WTC11 (cell line): ENCODE results near the gene PMP22.

Experiments
- CBFB ChIP-seq: sonication (generic); formaldehyde crosslinking; IDR thresholded peaks from 2 replicates; pipeline ENCODE4 v1.8.1; 2022; ENCODE audit warnings: mild to moderate bottlenecking, low read depth, missing genetic modification reagents
- CREB1 ChIP-seq: sonication (generic); formaldehyde crosslinking; IDR thresholded peaks from 2 replicates; pipeline ENCODE4 v1.8.0; 2023; ENCODE audit warnings: mild to moderate bottlenecking, missing genetic modification reagents
- ETV6 ChIP-seq: sonication (generic); formaldehyde crosslinking; IDR thresholded peaks from 2 replicates; pipeline ENCODE4 v1.8.1; 2022; ENCODE audit warnings: mild to moderate bottlenecking, missing genetic modification reagents
- IRF2 ChIP-seq: sonication (generic); formaldehyde crosslinking; IDR thresholded peaks from 2 replicates; pipeline ENCODE4 v1.8.0; 2022; ENCODE audit warnings: low read depth, missing genetic modification reagents, borderline replicate concordance
- RELA ChIP-seq: sonication (generic); formaldehyde crosslinking; IDR thresholded peaks from 2 replicates; pipeline ENCODE4 v1.8.1; 2022; ENCODE audit warnings: missing genetic modification reagents, mild to moderate bottlenecking, borderline replicate concordance
- TP53 ChIP-seq: sonication (generic); formaldehyde crosslinking; IDR thresholded peaks from 2 replicates; pipeline ENCODE4 v1.8.1; 2023; ENCODE audit warnings: mild to moderate bottlenecking, missing genetic modification reagents
- TF ChIP-seq, protein P1 (sequence below): fragments of 250-450 bp; sonication (Bioruptor Pico); IDR thresholded peaks from 2 replicates; pipeline ENCODE4 v1.9.0; 2021; ENCODE audit warnings: mild to moderate bottlenecking
- TF ChIP-seq, protein P2 (sequence below): fragments of 200-600 bp; IDR thresholded peaks from 2 replicates; pipeline ENCODE4 v1.8.0; 2022; ENCODE audit warnings: antibody characterized with exemption
- TF ChIP-seq, protein P3 (sequence below): sonication (generic); formaldehyde crosslinking; conservative IDR thresholded peaks from 2 replicates; pipeline ENCODE4 v1.8.1; 2022; ENCODE audit warnings: mild to moderate bottlenecking, missing genetic modification reagents
- TF ChIP-seq, protein P4 (sequence below): sonication (generic); formaldehyde crosslinking; IDR thresholded peaks from 2 replicates; pipeline ENCODE4 v1.8.0; 2022; ENCODE audit warnings: mild to moderate bottlenecking, missing genetic modification reagents
- TF ChIP-seq, protein P5 (sequence below): sonication (generic); formaldehyde crosslinking; IDR thresholded peaks from 2 replicates; pipeline ENCODE4 v1.8.1; 2023; ENCODE audit warnings: mild to moderate bottlenecking, missing genetic modification reagents, moderate library complexity
- TF ChIP-seq, protein P6 (sequence below): sonication (generic); formaldehyde crosslinking; IDR thresholded peaks from 2 replicates; pipeline ENCODE4 v1.8.1; 2023; ENCODE audit warnings: mild to moderate bottlenecking, missing genetic modification reagents

DNA sequence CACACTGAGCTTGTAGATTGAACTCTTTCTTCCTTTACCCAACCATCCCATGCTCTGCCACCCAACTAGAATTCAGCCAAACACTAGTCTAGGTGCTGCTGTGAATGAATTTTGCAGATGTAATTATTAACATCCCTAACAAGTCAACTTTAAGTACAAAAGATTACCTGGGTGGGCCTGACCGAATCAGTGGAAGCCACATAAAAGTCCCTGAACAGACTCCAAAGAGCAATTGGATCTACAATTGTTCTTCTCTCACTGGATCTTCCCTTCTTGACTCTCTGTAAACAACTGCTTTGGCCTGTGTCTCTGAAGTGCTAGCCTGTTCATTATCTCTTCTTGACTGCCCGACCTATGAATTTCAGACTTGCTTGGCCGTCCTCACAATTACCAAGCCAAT, 67.9 kb downstream of the PMP22 start:
- TF ChIP-seq, protein P1, sequence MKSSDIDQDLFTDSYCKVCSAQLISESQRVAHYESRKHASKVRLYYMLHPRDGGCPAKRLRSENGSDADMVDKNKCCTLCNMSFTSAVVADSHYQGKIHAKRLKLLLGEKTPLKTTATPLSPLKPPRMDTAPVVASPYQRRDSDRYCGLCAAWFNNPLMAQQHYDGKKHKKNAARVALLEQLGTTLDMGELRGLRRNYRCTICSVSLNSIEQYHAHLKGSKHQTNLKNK (CRISPR knock-in tag), result no peak
- TF ChIP-seq, protein P2, sequence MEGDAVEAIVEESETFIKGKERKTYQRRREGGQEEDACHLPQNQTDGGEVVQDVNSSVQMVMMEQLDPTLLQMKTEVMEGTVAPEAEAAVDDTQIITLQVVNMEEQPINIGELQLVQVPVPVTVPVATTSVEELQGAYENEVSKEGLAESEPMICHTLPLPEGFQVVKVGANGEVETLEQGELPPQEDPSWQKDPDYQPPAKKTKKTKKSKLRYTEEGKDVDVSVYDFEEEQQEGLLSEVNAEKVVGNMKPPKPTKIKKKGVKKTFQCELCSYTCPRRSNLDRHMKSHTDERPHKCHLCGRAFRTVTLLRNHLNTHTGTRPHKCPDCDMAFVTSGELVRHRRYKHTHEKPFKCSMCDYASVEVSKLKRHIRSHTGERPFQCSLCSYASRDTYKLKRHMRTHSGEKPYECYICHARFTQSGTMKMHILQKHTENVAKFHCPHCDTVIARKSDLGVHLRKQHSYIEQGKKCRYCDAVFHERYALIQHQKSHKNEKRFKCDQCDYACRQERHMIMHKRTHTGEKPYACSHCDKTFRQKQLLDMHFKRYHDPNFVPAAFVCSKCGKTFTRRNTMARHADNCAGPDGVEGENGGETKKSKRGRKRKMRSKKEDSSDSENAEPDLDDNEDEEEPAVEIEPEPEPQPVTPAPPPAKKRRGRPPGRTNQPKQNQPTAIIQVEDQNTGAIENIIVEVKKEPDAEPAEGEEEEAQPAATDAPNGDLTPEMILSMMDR, result no peak
- TF ChIP-seq IRF2 (CRISPR knock-in tag), result no peak
- TF ChIP-seq, protein P3, sequence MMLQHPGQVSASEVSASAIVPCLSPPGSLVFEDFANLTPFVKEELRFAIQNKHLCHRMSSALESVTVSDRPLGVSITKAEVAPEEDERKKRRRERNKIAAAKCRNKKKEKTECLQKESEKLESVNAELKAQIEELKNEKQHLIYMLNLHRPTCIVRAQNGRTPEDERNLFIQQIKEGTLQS (CRISPR knock-in tag), result no peak
- TF ChIP-seq CBFB (CRISPR knock-in tag), result no peak
- TF ChIP-seq, protein P4, sequence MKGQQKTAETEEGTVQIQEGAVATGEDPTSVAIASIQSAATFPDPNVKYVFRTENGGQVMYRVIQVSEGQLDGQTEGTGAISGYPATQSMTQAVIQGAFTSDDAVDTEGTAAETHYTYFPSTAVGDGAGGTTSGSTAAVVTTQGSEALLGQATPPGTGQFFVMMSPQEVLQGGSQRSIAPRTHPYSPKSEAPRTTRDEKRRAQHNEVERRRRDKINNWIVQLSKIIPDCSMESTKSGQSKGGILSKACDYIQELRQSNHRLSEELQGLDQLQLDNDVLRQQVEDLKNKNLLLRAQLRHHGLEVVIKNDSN (CRISPR knock-in tag), result no peak
- TF ChIP-seq, protein P5, sequence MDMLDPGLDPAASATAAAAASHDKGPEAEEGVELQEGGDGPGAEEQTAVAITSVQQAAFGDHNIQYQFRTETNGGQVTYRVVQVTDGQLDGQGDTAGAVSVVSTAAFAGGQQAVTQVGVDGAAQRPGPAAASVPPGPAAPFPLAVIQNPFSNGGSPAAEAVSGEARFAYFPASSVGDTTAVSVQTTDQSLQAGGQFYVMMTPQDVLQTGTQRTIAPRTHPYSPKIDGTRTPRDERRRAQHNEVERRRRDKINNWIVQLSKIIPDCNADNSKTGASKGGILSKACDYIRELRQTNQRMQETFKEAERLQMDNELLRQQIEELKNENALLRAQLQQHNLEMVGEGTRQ (CRISPR knock-in tag), result no peak
- no peak for TF ChIP-seq TP53 (CRISPR knock-in tag)
- no peak for TF ChIP-seq ETV6 (CRISPR knock-in tag)
- TF ChIP-seq, protein P6, sequence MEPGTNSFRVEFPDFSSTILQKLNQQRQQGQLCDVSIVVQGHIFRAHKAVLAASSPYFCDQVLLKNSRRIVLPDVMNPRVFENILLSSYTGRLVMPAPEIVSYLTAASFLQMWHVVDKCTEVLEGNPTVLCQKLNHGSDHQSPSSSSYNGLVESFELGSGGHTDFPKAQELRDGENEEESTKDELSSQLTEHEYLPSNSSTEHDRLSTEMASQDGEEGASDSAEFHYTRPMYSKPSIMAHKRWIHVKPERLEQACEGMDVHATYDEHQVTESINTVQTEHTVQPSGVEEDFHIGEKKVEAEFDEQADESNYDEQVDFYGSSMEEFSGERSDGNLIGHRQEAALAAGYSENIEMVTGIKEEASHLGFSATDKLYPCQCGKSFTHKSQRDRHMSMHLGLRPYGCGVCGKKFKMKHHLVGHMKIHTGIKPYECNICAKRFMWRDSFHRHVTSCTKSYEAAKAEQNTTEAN (CRISPR knock-in tag), result no peak
- no peak for TF ChIP-seq RELA (CRISPR knock-in tag)
- no peak for TF ChIP-seq CREB1 (CRISPR knock-in tag)
